HFFc6 (cell line): ENCODE results near the gene SYNGR3. TPM values are rescaled to one million over a fixed set of nuclear protein-coding genes. Genes with fewer than 3 reads are reported as not detected.

Experiments used
- DNase-seq: peaks from one replicate; pipeline ENCODE4 v3.0.0-alpha.2; 2018
- H3K27ac Mint-ChIP-seq: 2 replicates; pipeline ENCODE4 v1.8.0; 2020; ENCODE audit warnings: mild to moderate bottlenecking, mixed read lengths
- H3K27me3 Mint-ChIP-seq: 2 replicates; pipeline ENCODE4 v1.8.0; 2021; ENCODE audit warnings: mild to moderate bottlenecking, moderate library complexity, mixed read lengths; ENCODE audit not compliant: insufficient read depth
- H3K36me3 Mint-ChIP-seq: 2 replicates; pipeline ENCODE4 v1.8.0; 2021; ENCODE audit warnings: low read depth, mixed read lengths
- H3K4me1 Mint-ChIP-seq: 2 replicates; pipeline ENCODE4 v1.8.0; 2020; ENCODE audit warnings: low read depth, mixed read lengths
- H3K4me3 Mint-ChIP-seq: 2 replicates; pipeline ENCODE4 v1.8.0; 2020; ENCODE audit warnings: mild to moderate bottlenecking, moderate library complexity, mixed read lengths
- H3K9me3 Mint-ChIP-seq: 2 replicates; pipeline ENCODE4 v1.8.0; 2020; ENCODE audit warnings: mild to moderate bottlenecking, mixed read lengths
- total RNA-seq, 6 experiments: library from RNA; stranded (reverse); fragmentation: NEBNext Ultra II Directional; extraction: Animal tissue kit (Norgen Biotek cat#: 25700); gene quantifications; 2 replicates in 1 of 6; 3 replicates in 5 of 6; pipeline ENCODE4 v1.2.3, GENCODE V29; 2021
- TF ChIP-seq, protein P1 (sequence below): fragments of 200-600 bp; sonication (generic); IDR thresholded peaks from 2 replicates; pipeline ENCODE4 v1.5.0; 2021; ENCODE audit warnings: antibody characterized with exemption, mild to moderate bottlenecking

Gene SYNGR3
- total RNA-seq, 6 experiments from 2014 or later = 0.96 to 1.4 (median 1.2) TPM

DNA sequence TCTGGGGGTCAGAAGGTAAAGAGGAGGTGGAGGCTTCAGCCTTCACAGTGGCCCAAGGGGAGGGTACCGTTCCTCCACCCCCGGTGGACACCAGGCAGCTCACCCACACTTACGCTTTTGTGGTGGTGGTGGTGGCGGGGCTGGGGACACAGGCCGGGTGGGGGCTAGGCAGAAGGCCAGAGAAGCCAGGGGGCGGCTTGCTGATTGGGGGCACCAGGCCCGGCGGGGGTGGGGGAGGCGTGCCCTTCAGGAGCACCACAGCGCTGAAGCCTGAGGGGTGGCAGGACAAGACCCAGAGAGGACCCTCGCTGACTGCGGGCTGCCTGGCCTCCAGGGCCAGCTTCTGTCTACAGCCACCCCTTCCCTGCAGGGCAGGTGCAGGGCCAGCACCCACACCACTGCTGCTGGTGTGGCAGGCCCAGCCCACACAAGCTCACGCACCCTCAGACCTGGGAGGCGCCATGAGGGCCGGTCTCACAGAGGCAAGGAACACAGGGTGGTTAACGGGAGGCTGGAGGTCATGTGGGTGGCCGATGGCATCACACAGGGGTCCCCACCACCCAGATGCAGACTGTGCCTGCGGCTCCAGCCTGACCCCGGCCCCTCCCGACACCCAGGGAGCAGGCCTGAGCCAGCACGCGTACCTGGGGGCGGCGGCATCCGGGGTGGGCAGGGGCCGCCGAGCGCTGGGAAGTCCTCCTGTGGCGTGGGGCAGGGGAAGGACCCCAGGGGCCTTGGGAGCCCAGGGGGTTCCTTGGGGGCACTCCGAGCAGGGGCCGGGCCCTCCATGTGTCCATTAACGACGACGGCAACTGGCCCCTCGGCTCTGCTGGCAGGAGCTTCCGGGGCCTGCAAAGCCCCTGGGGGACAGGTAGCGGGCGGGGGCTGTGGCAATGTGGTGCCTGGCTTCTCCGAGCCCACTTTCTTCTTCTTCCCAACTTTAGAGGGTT lies 9.4 kb downstream of the SYNGR3 start:
- Mint-ChIP-seq H3K9me3 (no peaks in the 10 kb centered on the region), H3K36me3 (peaks cover 10% of the 10 kb centered on the region; the same call in 1 of the 2 replicates), H3K4me1 (peaks cover 14% of the 10 kb centered on the region; the same call in 1 of the 2 replicates), H3K4me3 (no peak overlapping the region), H3K27me3 (no peaks in the 10 kb centered on the region), H3K27ac (no peak overlapping the region)
- no peak for DNase-seq
- TF ChIP-seq, protein P1, sequence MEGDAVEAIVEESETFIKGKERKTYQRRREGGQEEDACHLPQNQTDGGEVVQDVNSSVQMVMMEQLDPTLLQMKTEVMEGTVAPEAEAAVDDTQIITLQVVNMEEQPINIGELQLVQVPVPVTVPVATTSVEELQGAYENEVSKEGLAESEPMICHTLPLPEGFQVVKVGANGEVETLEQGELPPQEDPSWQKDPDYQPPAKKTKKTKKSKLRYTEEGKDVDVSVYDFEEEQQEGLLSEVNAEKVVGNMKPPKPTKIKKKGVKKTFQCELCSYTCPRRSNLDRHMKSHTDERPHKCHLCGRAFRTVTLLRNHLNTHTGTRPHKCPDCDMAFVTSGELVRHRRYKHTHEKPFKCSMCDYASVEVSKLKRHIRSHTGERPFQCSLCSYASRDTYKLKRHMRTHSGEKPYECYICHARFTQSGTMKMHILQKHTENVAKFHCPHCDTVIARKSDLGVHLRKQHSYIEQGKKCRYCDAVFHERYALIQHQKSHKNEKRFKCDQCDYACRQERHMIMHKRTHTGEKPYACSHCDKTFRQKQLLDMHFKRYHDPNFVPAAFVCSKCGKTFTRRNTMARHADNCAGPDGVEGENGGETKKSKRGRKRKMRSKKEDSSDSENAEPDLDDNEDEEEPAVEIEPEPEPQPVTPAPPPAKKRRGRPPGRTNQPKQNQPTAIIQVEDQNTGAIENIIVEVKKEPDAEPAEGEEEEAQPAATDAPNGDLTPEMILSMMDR = no peak

DNA sequence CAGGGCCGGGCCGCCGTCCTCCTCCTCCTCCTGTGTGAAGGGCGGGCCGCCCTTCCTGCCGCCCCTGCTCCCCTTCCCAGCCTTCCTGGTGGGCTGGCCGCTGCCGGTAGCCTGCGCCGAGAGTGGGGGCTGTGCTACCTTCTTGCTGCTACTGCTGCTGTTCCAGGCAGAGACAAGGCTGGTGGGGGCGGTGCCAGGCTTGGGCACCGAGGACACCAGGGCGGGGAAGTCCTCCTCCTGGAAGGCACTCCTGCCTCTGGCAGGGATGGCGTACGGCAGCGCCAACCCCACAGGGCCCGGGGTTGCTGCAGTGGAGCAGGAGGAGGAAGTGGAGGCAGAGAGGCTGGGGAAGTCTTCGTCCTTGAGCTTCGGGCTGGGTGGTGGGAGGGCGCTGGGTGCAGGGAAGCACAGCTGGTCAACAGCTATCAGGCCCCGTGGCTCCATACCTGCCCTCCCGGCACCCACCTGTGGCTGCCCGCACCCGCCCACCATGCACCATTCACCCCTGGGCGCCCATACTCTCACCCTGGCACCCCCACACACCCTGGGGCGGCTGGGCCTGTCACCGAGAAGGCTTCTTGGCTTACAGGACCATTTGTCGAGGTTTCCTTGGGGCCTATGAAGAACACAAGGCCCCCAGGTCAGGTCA lies 10.2 kb downstream of the SYNGR3 start:
- H3K4me3 Mint-ChIP-seq = no peak overlapping the region
- peaks cover 14% of the 10 kb centered on the region; the same call in 1 of the 2 replicates for H3K4me1 Mint-ChIP-seq
- H3K36me3 Mint-ChIP-seq = peaks cover 10% of the 10 kb centered on the region; the same call in 1 of the 2 replicates
- no peak for DNase-seq
- no peak overlapping the region for H3K27ac Mint-ChIP-seq
- TF ChIP-seq, protein P1 = no peak
- no peaks in the 10 kb centered on the region for H3K9me3 Mint-ChIP-seq
- no peaks in the 10 kb centered on the region for H3K27me3 Mint-ChIP-seq

DNA sequence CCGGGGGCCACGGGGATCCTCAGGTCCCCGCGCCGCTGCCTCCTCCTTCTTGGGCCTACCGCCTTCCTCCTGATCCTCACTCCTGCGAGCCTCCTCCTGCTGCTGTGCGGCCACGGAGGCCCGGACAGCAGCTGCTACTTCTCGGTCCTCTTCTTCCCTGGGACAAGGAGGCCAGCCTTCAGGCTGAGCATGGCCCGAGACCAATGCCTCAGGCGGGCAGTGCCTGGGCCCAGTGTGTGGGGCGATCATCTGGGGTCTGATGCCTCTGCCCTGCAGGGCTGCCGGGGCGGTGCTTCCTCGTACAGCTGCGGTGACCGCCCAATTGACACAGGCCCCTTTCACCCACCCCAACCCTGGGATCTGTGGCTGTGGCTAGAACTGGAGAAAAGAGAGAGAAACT lies 11.3 kb downstream of the SYNGR3 start:
- TF ChIP-seq, protein P1 = no peak
- no peaks in the 10 kb centered on the region for H3K9me3 Mint-ChIP-seq
- peaks cover 14% of the 10 kb centered on the region; the same call in 1 of the 2 replicates for H3K4me1 Mint-ChIP-seq
- no peak for DNase-seq
- H3K27ac Mint-ChIP-seq = no peak overlapping the region
- no peaks in the 10 kb centered on the region for H3K27me3 Mint-ChIP-seq
- H3K36me3 Mint-ChIP-seq = peaks cover 5% of the 10 kb centered on the region; the same call in 1 of the 2 replicates
- no peak overlapping the region for H3K4me3 Mint-ChIP-seq

DNA sequence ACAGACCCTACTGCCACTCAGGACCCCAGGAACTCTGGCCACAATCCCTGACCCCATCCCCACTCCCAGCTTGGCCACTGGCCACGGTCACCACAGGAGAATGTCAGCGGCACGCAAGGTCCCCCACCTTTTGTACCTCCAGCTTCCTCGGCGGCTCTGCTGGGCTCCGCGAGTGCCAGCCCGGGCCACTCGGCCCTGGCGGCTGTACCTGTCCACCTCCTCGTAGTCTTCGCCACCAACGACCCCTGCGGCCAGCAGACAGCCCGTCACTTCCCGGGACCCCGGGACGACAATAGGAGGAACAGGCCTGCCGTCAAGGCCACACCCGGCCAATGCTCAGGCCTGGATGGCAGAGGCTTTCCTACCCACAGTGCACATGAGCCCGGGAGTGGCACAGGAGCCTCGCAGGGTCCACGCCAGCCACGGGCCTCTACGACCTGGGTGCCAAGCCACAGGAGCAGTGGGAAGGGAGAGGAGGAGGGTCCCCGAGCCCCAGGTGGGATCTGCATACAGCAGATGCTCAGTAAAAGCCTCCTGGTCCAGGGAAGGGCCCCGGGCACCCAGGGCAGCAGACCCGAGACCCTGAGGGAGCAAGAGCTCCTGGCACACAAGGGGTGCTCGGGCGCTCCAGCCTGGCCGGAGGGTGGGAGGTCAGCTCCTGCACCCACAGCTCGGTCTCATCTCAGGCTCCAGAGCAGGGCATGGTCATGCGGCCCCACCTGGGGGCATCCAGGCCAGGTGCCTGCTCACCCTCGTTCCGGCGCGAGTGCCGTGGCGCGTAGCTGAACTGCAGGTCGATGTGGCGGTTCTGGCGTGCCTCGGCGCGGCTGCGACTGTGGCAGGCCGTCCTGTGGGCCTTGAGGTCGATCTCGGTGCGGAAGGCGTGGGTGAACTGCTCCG lies 11.9 kb downstream of the SYNGR3 start:
- H3K9me3 Mint-ChIP-seq = no peaks in the 10 kb centered on the region
- no peak overlapping the region for H3K27ac Mint-ChIP-seq
- TF ChIP-seq, protein P1 = no peak
- H3K4me1 Mint-ChIP-seq = peaks cover 14% of the 10 kb centered on the region; the same call in 1 of the 2 replicates
- peaks cover 5% of the 10 kb centered on the region; the same call in 1 of the 2 replicates for H3K36me3 Mint-ChIP-seq
- H3K27me3 Mint-ChIP-seq = no peaks in the 10 kb centered on the region
- DNase-seq = no peak
- H3K4me3 Mint-ChIP-seq = no peak overlapping the region
